Chondrocyte (in vitro differentiated cells): ENCODE data around the gene RABEP2. TPM values are rescaled to one million over a fixed set of nuclear protein-coding genes. Genes with fewer than 3 reads are reported as not detected.
"Not testable (repeated sequence)": the region's sequence is repeated elsewhere in the genome, so short reads cannot be mapped to it uniquely, and the experiment has no call there.

Experiments used
- DNase-seq: peaks from one replicate; pipeline ENCODE4 v3.0.0; 2021; ENCODE audit warnings: mixed read lengths, low spot score
- H3K27ac Mint-ChIP-seq: one replicate; pipeline ENCODE4 v1.8.0; 2021; ENCODE audit warnings: mild to moderate bottlenecking, moderate library complexity, mixed read lengths; ENCODE audit not compliant: unreplicated experiment
- H3K27me3 Mint-ChIP-seq: 2 replicates; pipeline ENCODE4 v1.8.0; 2021; ENCODE audit warnings: low read depth, mixed read lengths
- H3K36me3 Mint-ChIP-seq: 2 replicates; pipeline ENCODE4 v1.8.0; 2021; ENCODE audit warnings: low read depth, mixed read lengths
- H3K4me1 Mint-ChIP-seq: 2 replicates; pipeline ENCODE4 v1.8.0; 2021; ENCODE audit warnings: low read depth, mild to moderate bottlenecking, mixed read lengths
- H3K4me3 Mint-ChIP-seq: one replicate; pipeline ENCODE4 v1.8.0; 2021; ENCODE audit warnings: mild to moderate bottlenecking, moderate library complexity, mixed read lengths; ENCODE audit not compliant: unreplicated experiment
- H3K9me3 Mint-ChIP-seq: 2 replicates; pipeline ENCODE4 v1.8.0; 2021; ENCODE audit warnings: low read depth, mixed read lengths
- total RNA-seq: library from RNA; stranded (reverse); gene quantifications from 3 replicates; pipeline ENCODE4 v1.2.1, GENCODE V29; 2021
- TF ChIP-seq, protein P1 (sequence below): fragments of 200-600 bp; sonication (generic); IDR thresholded peaks from 2 replicates; pipeline ENCODE4 v1.5.0; 2021; ENCODE audit warnings: antibody characterized with exemption, mild to moderate bottlenecking, moderate library complexity

RABEP2 gene
- total RNA-seq, 1 donor from 2014 or later, result 24.6 TPM

DNA sequence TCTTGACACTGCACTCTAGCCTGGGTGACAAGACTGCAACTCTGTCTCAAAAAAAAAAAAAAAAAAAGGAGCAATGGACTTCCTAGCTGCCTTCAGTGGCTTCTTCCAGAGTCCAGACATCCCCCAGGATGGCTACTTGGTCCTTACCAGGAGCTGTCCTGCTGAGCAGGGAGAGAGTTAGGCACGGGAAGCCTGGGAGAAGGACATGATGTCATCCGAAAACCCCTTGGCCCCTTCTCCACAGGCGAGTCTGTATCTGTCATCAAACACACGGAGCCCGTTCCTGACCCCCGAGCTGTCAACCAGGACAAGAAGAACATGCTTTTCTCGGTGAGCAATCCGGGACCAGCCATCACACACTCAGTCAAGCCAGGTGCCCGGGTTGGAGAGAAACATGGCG lies 38.1 kb downstream of the RABEP2 start:
- Mint-ChIP-seq H3K27me3 (no peaks in the 10 kb centered on the region), H3K27ac (no peak overlapping the region), H3K36me3 (no peaks in the 10 kb centered on the region), H3K9me3 (no peaks in the 10 kb centered on the region), H3K4me1 (no peaks in the 10 kb centered on the region), H3K4me3 (no peak overlapping the region)
- DNase-seq, result no peak
- TF ChIP-seq, protein P1, sequence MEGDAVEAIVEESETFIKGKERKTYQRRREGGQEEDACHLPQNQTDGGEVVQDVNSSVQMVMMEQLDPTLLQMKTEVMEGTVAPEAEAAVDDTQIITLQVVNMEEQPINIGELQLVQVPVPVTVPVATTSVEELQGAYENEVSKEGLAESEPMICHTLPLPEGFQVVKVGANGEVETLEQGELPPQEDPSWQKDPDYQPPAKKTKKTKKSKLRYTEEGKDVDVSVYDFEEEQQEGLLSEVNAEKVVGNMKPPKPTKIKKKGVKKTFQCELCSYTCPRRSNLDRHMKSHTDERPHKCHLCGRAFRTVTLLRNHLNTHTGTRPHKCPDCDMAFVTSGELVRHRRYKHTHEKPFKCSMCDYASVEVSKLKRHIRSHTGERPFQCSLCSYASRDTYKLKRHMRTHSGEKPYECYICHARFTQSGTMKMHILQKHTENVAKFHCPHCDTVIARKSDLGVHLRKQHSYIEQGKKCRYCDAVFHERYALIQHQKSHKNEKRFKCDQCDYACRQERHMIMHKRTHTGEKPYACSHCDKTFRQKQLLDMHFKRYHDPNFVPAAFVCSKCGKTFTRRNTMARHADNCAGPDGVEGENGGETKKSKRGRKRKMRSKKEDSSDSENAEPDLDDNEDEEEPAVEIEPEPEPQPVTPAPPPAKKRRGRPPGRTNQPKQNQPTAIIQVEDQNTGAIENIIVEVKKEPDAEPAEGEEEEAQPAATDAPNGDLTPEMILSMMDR, result no peak

DNA sequence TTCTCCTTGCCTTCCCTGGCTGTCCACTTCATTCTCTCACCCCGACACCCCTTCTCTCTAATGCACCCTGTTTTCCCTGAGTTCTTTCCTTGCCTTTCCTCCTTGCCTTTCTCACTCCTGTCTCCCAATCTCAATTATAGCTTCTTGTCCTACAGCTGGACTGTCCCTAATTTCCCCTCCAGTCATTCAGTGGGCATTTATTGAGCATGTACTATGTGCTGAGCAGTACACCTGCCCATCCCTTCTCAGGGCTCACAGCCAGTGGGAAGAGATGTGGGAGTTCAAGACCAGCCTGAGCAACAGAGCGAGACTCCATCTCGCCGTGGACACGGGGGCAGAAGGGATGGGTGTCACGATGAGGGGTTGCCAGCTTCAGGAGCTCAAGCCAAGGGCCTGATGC lies 41.0 kb downstream of the RABEP2 start:
- Mint-ChIP-seq H3K36me3 (no peaks in the 10 kb centered on the region), H3K9me3 (no peaks in the 10 kb centered on the region), H3K4me1 (peaks cover 5% of the 10 kb centered on the region), H3K27ac (no peak overlapping the region), H3K27me3 (no peaks in the 10 kb centered on the region), H3K4me3 (no peak overlapping the region)
- no peak for DNase-seq
- TF ChIP-seq, protein P1, result no peak

DNA sequence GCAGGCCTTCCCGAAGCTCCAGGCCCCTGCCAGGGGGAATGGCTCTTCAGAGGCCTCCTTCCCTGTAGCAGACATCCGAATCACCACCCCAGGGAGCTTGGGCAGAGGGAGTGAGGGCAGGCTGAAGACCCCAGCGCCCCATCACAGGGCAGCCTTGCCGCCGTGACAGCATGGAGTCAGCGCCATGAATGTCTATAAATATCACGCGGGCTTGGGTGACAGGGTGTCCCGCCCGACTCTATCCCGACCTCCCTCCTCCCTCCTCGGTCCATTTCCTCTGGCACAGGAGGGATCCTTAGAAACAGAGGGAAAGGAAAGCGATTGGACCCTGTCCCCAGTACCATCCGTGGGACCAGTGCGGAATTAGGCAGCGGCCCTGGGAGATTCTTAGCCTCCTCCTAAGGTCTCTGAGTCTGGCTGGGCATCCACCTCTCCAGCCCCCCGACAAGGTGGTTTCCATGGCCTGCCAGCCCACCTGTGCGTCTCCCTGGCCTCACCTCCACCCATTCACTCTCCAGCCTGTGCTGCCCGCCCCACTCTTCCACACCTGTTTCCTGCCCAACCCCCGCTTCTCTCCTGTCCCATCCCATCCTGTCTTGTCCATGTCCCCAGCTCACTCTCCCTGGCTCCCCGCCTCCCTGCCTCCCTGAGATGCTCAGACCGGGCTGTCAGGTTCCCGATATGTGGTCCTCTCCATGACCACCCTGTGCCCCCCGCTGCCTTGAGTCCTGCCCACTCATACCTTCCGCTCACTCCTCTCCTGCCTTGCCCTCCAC lies 41.6 kb downstream of the RABEP2 start:
- DNase-seq, result no peak
- no peak overlapping the region for H3K4me3 Mint-ChIP-seq
- no peak overlapping the region for H3K27ac Mint-ChIP-seq
- no peaks in the 10 kb centered on the region for H3K9me3 Mint-ChIP-seq
- peaks cover 6% of the 10 kb centered on the region for H3K4me1 Mint-ChIP-seq
- TF ChIP-seq, protein P1, result no peak
- no peaks in the 10 kb centered on the region for H3K27me3 Mint-ChIP-seq
- no peaks in the 10 kb centered on the region for H3K36me3 Mint-ChIP-seq

DNA sequence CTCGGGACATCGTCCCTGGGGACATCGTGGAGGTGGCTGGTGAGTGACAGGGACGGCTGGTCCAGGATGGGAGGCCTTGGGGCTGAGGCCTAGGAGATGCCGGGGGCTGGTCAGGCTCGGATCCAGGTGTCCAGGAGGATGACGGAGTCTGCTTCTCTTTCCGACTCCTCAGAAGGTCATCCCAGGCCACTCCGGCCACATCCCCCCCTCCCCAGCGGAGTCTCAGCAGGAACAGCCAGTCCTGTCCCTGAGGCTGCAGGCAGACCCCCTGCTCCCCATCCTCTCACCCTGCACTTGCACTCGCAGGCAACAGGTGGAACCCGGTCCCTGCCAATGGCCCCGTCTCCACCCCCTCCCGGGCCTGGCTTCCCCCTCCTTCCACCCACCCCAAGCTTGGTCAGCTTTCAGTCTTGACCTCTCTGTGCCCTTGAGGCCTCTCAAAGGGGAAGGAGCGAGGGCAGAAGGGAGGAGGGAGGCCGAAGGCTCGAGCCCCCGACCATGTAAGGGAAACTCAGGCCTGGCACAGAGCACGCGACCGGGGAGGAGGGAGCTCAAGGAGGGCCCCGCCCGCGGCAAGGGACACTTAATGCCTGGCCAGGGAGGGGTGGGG lies 42.4 kb downstream of the RABEP2 start:
- no peak for DNase-seq
- TF ChIP-seq, protein P1, result no peak
- Mint-ChIP-seq H3K27me3 (no peaks in the 10 kb centered on the region), H3K4me3 (no peak overlapping the region), H3K9me3 (no peaks in the 10 kb centered on the region), H3K27ac (no peak overlapping the region), H3K4me1 (peaks cover 6% of the 10 kb centered on the region), H3K36me3 (no peaks in the 10 kb centered on the region)

DNA sequence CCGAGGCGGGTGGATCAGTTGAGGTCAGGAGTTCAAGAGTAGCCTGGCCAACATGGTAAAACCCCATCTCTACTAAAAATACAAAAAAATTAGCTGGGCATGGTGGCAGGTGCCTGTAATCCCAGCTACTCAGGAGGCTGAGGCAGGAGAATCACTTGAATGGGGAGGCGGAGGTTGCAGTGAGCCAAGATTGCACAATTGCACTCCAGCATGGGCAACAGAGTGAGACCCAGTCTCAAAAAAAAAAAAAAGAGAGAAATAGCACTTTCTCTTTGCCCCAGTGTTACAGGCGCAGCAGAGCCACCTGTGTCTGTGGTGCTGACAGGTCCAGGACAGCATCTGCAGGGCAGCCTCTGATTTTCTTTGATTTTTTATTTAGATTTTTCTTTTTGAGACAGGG lies 43.5 kb downstream of the RABEP2 start:
- not testable (repeated sequence) for H3K9me3 Mint-ChIP-seq, H3K27me3 Mint-ChIP-seq, H3K4me1 Mint-ChIP-seq, H3K27ac Mint-ChIP-seq, DNase-seq, H3K36me3 Mint-ChIP-seq, H3K4me3 Mint-ChIP-seq
